MM.1S (cell line): Measurements from ENCODE around the gene HAGHL.

Experiments used
- EZH2 ChIP-seq: fragments of 300-600 bp; sonication (generic); optimal IDR thresholded peaks from 2 replicates; pipeline ENCODE3; 2017; ENCODE audit warnings: low read depth, mild to moderate bottlenecking, antibody characterized with exemption, low read length, mixed read lengths
- EZH2phosphoT487 ChIP-seq: fragments of 300-600 bp; sonication (generic); IDR thresholded peaks from 2 replicates; pipeline ENCODE4 v1.6.1; 2018; ENCODE audit warnings: antibody characterized with exemption, low read length
- TF ChIP-seq, protein P1 (sequence below): fragments of 300-600 bp; sonication (generic); IDR thresholded peaks from 2 replicates; pipeline ENCODE4 v1.5.1; 2016; ENCODE audit warnings: antibody characterized with exemption, low read length, mixed read lengths

DNA sequence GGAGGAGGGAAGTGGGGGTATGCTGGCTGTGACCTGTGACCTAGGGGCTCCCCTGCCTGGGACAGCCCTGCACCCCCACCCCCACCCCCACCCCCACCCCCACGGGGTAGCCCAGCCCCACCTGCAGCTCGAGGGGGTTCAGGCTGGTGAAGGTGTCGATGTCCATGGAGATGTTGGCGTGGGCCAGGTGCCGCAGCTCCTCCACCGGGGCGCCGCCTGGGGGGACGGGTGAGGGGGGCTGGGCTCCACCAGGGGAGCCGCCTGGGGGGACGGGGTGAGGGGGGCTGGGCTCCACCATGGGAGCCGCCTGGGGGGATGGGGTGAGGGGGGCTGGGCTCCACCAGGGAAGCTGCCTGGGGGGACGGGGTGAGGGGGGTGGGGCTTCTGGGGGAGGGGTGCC, 43.5 kb downstream of the HAGHL start:
- TF ChIP-seq, protein P1, sequence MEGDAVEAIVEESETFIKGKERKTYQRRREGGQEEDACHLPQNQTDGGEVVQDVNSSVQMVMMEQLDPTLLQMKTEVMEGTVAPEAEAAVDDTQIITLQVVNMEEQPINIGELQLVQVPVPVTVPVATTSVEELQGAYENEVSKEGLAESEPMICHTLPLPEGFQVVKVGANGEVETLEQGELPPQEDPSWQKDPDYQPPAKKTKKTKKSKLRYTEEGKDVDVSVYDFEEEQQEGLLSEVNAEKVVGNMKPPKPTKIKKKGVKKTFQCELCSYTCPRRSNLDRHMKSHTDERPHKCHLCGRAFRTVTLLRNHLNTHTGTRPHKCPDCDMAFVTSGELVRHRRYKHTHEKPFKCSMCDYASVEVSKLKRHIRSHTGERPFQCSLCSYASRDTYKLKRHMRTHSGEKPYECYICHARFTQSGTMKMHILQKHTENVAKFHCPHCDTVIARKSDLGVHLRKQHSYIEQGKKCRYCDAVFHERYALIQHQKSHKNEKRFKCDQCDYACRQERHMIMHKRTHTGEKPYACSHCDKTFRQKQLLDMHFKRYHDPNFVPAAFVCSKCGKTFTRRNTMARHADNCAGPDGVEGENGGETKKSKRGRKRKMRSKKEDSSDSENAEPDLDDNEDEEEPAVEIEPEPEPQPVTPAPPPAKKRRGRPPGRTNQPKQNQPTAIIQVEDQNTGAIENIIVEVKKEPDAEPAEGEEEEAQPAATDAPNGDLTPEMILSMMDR: no peak
- TF ChIP-seq EZH2 (no peak), EZH2phosphoT487 (no peak)
